ENCODE results near the gene PEA15.
A peak's percentile ranks its signal among the peaks of the same experiment; 100 is the strongest.

The PEA15 gene

DNA sequence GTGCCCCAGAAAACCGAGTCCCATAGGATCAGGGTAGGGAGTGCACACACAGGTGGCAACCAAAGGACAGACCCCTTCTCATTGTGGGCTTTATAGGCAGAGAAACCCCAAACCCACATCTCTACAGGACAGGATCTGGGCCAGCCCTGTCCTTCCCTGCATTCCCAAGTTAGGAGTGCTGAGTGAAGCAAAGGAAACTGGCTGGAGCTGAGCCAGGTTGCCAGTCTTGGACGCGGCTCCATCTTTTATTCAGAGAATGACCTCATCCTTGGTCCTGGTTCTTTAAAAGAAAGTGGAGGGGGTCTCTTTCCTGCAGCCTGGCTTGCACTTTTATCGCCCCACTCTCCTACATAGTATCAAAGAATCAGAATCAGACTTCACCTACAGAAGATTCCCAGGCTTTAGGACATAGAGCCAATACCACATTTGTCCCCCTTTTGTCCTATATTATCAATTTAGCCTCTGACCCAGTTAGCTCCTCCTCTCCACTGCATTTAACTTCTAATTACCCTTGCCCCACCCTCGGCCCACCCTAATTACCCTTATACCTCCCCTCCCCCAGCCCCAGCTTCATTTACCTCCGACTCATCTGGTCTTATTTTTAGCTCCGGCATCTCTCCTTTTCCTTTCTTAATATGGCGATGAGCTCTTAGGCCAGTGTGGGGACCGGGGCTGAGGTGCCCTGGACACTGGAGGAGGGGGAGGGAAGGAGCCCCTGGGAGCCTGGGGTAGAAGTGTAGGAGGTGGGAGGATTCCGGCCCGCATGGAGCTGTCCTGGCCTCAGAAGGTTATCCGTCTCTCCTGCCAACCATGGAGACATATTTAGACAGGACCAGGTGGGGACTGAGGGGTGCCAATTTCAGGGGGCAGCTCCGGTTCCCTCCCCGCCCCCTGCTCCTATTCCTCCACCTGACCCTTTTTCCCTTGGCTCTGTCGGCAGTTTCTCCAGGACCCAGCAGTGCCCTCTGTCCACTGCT, 15.2 kb upstream of the PEA15 start, which contains the start of gene CASQ1:
TSS of gene CASQ1 (plus strand) at position 927 of the 977 bp plus-strand sequence. CDS start 177 bp downstream, outside the sequence.
- no peaks in the 10 kb centered on the region for H3K9me3 ChIP-seq
- no peaks in the 10 kb centered on the region for H3K4me1 ChIP-seq (ENCODE audit: control insufficient read depth in 1 of 2, insufficient read depth in 1 of 2, low read depth in 1 of 2, low read length in 1 of 2)
- no peaks in the 10 kb centered on the region for H3K36me3 ChIP-seq
- TF ChIP-seq, protein P1, sequence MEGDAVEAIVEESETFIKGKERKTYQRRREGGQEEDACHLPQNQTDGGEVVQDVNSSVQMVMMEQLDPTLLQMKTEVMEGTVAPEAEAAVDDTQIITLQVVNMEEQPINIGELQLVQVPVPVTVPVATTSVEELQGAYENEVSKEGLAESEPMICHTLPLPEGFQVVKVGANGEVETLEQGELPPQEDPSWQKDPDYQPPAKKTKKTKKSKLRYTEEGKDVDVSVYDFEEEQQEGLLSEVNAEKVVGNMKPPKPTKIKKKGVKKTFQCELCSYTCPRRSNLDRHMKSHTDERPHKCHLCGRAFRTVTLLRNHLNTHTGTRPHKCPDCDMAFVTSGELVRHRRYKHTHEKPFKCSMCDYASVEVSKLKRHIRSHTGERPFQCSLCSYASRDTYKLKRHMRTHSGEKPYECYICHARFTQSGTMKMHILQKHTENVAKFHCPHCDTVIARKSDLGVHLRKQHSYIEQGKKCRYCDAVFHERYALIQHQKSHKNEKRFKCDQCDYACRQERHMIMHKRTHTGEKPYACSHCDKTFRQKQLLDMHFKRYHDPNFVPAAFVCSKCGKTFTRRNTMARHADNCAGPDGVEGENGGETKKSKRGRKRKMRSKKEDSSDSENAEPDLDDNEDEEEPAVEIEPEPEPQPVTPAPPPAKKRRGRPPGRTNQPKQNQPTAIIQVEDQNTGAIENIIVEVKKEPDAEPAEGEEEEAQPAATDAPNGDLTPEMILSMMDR (IDR thresholded peaks at IDR 0.05): no peak
- H3K27me3 ChIP-seq: peaks cover under 1% of the 10 kb centered on the region
- H3K27ac ChIP-seq: no peak within 1 kb of the TSS
- no peak within 1 kb of the TSS for H3K4me3 ChIP-seq (ENCODE audit: low read depth in 1 of 2, low read length in 1 of 2)

DNA sequence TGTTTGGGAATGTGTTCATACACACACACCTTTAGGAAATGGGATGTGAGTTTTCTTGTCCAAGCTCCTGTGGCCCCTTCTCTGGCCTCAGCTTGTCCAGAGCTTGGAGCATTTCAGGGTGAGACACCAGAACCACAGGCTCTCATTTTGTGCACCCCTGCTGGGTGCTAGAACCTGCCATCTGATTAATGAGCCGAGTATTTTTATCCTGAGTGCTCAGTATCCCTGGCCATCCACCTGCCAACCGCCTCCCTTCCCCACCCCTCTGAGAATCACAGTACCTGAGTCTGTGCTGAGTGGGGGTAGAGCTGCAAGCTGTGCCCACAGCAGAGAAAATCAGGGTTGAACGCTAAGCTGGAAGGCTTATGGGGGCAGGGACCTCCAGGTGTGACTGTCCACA, 13.4 kb upstream of the PEA15 start:
- TF ChIP-seq, protein P1 (IDR thresholded peaks at IDR 0.05): no peak
- Histone ChIP-seq H3K27ac (no peak overlapping the region), H3K4me3 (ENCODE audit: low read depth in 1 of 2, low read length in 1 of 2) (no peak overlapping the region), H3K36me3 (no peaks in the 10 kb centered on the region), H3K4me1 (ENCODE audit: control insufficient read depth in 1 of 2, insufficient read depth in 1 of 2, low read depth in 1 of 2, low read length in 1 of 2) (no peaks in the 10 kb centered on the region), H3K27me3 (peaks cover 12% of the 10 kb centered on the region), H3K9me3 (no peaks in the 10 kb centered on the region)

DNA sequence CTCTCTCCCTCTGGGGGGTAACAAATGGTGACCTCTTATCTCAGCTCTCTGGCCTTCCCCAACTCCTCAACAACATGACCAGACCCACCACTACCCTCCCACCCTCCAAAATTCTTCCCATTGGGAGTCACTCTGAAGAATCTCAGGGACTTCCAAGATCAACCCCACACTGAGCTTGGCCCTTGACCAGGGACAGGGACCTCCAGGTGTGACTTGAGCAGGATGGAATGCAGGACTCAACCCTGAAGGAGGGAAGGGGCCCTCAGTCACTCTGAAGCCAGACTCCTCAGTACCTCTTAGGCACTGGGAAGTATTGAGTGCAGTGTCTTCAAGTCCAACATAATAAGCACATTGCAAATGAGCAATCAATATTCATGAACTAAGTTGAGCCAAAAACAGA, 12.9 kb upstream of the PEA15 start:
- no peak overlapping the region for H3K27ac ChIP-seq

DNA sequence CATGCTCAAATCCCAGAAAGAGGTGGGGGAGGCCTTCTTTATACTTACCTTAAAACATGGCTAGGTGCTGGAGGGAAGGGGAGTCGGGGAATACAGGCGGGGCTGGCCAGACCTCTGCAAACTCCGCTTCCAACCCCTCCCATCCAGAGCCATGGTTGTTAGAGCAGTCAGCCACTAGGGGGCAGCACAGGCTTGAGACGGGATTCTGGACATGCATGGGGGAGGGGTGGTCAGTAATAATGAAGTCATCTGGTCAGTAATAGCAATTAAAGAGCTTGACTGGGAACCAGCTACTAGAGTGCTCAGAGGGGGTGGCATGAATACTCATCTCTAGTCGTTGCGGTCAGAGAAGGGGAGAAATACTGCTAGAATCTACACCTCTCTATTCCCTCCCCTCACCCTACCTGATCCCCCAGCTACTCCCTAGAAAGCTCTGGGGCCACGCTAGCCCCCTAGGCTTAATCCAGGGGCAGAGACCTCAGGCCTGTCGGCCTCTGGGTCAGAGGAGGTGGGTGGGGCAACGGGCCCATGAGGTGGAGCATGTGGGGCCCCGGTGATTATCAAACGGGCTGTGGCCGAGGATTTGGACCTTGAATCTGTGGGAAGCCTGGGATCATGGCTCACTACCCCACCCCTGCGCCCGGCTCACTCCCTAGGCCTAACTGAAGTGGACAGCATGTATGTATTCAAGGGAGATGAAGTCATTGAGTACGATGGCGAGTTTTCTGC, 11.9 kb upstream of the PEA15 start:
- H3K9me3 ChIP-seq: no peaks in the 10 kb centered on the region
- TF ChIP-seq, protein P1 (IDR thresholded peaks at IDR 0.05): peak; percentile 90
- peaks cover 12% of the 10 kb centered on the region for H3K27me3 ChIP-seq
- no peak overlapping the region for H3K4me3 ChIP-seq (ENCODE audit: low read depth in 1 of 2, low read length in 1 of 2)
- no peaks in the 10 kb centered on the region for H3K4me1 ChIP-seq (ENCODE audit: control insufficient read depth in 1 of 2, insufficient read depth in 1 of 2, low read depth in 1 of 2, low read length in 1 of 2)
- no peaks in the 10 kb centered on the region for H3K36me3 ChIP-seq
- H3K27ac ChIP-seq: no peak overlapping the region

More for the DNA sequence above, 12.9 kb upstream of the PEA15 start:
- Histone ChIP-seq H3K9me3 (no peaks in the 10 kb centered on the region), H3K36me3 (no peaks in the 10 kb centered on the region), H3K4me3 (ENCODE audit: low read depth in 1 of 2, low read length in 1 of 2) (no peak overlapping the region), H3K27me3 (peaks cover 12% of the 10 kb centered on the region), H3K4me1 (ENCODE audit: control insufficient read depth in 1 of 2, insufficient read depth in 1 of 2, low read depth in 1 of 2, low read length in 1 of 2) (no peaks in the 10 kb centered on the region)
- TF ChIP-seq, protein P1 (IDR thresholded peaks at IDR 0.05): no peak

DNA sequence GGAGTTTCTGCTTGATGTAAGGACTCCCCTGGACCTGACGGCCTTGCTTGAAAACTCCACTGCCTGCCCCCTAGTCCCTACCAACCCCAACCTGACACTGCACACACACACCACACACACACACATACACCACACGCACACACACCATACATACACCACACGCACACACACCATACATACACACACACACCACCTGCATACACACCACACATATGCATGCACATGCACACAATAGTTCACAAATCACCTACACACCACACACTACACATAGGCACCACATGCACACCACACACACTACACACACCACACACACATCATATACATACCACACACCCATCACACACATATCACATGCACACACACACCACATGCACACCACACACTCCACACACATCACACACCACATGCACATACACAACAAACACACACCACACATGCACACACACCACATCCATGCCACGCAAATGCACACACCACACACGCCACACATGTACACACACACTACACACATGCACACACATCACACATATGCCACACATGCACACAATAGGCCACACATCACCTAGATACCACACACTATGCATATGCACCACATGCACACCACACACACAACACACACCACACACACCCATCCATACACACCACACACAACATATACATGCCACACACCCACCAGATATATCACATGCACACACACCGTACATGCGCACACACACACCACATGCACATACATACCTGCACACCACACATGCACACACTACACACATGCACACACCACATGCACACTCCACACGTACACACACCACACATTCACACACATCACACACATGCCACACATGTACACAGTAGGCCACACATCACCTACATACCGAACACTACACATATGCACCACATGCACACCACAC, 11.1 kb upstream of the PEA15 start:
- TF ChIP-seq, protein P1 (IDR thresholded peaks at IDR 0.05): no peak
- Histone ChIP-seq H3K9me3 (no peaks in the 10 kb centered on the region), H3K27me3 (peaks cover 12% of the 10 kb centered on the region), H3K27ac (no peak overlapping the region), H3K36me3 (no peaks in the 10 kb centered on the region), H3K4me1 (ENCODE audit: control insufficient read depth in 1 of 2, insufficient read depth in 1 of 2, low read depth in 1 of 2, low read length in 1 of 2) (no peaks in the 10 kb centered on the region), H3K4me3 (ENCODE audit: low read depth in 1 of 2, low read length in 1 of 2) (no peak overlapping the region)
